Natural killer cell (primary cell): ENCODE data around the gene MYOCOS. TPM values are rescaled to one million over a fixed set of nuclear protein-coding genes. Genes with fewer than 3 reads are reported as not detected.
"Not testable (repeated sequence)": the region's sequence is repeated elsewhere in the genome, so short reads cannot be mapped to it uniquely, and the experiment has no call there.

Source experiments
- ATAC-seq, 3 donors: fragments of 150-1000 bp in 2 of 3; fragments of 200-7000 bp in 1 of 3; cut with Tn5 transposase; 1 replicate in 1 of 3; 2 replicates in 2 of 3; pipeline ENCODE4 v1.10.0; 2021; ENCODE audit warnings: mild to moderate bottlenecking in 2 of 3, moderate library complexity in 2 of 3
- DNase-seq, 2 donors: peaks; one replicate each; pipeline versions ENCODE4 v3.0.0 to v3.0.0-alpha.2; 2013 to 2021; ENCODE audit warnings: mixed read lengths in 1 of 2
- H3K27ac ChIP-seq: one replicate; pipeline ENCODE4 v1.5.1; 2013; ENCODE audit warnings: mild to moderate bottlenecking, low read length
- H3K27me3 ChIP-seq: one replicate; pipeline ENCODE4 v1.6.1; 2013; ENCODE audit warnings: low read length; ENCODE audit not compliant: control insufficient read depth, insufficient read depth
- H3K36me3 ChIP-seq: one replicate; pipeline ENCODE4 v1.6.1; 2013; ENCODE audit warnings: low read length; ENCODE audit not compliant: control insufficient read depth, insufficient read depth
- H3K4me1 ChIP-seq: one replicate; pipeline ENCODE4 v1.6.1; 2013; ENCODE audit warnings: low read length; ENCODE audit not compliant: control insufficient read depth, insufficient read depth
- H3K4me3 ChIP-seq: one replicate; pipeline ENCODE4 v1.5.1; 2013; ENCODE audit warnings: low read length
- H3K9me3 ChIP-seq: one replicate; pipeline ENCODE4 v1.6.1; 2013; ENCODE audit warnings: low read length; ENCODE audit not compliant: control insufficient read depth, insufficient read depth
- H3K27ac Mint-ChIP-seq, 2 donors: one replicate each; pipeline ENCODE4 v1.8.0; 2022; ENCODE audit warnings: mild to moderate bottlenecking in 2 of 2, mixed read lengths in 2 of 2, moderate library complexity in 1 of 2
- H3K27me3 Mint-ChIP-seq, 2 donors: one replicate each; pipeline ENCODE4 v1.8.0; 2022; ENCODE audit warnings: low read depth in 2 of 2, mixed read lengths in 2 of 2
- H3K36me3 Mint-ChIP-seq: one replicate; pipeline ENCODE4 v1.8.0; 2022; ENCODE audit warnings: mixed read lengths
- H3K4me1 Mint-ChIP-seq, 2 donors: one replicate each; pipeline ENCODE4 v1.8.0; 2022; ENCODE audit warnings: mixed read lengths in 2 of 2
- H3K4me3 Mint-ChIP-seq: one replicate; pipeline ENCODE4 v1.8.0; 2022; ENCODE audit warnings: mild to moderate bottlenecking, moderate library complexity, mixed read lengths
- H3K9me3 Mint-ChIP-seq, 2 donors: one replicate each; pipeline ENCODE4 v1.8.0; 2022; ENCODE audit warnings: mixed read lengths in 2 of 2
- CTCF ChIP-seq: fragments of 200-600 bp; IDR thresholded peaks from one replicate; pipeline ENCODE4 v1.8.0; 2022; ENCODE audit warnings: antibody characterized with exemption
- WGBS: methylation state at CpG from one replicate; pipeline ENCODE4 v1.1.7; 2013; ENCODE audit warnings: missing lambda C conversion rate; ENCODE audit not compliant: insufficient coverage; 5-methylcytosine and 5-hydroxymethylcytosine counted together
- intact Hi-C: fragments of 100-400 bp; cut with micrococcal nuclease; formaldehyde crosslinking; loops from one replicate; pipeline ENCODE4 v1.14.2; 2022
- total RNA-seq, 4 donors: library from RNA; stranded (reverse); fragments of 120-200 nt in 1 of 4; gene quantifications; one replicate each; pipeline versions ENCODE4 v1.2.3 to v1.2.4, GENCODE V29; 2013 to 2022

The MYOCOS gene
- total RNA-seq, 3 donors from 2014 or later (not counting 1 experiment from before 2014, with no cell fraction given), result not detected

- Mint-ChIP-seq H3K27ac (no peak overlapping the region), H3K27me3 (peaks cover 37 to 61% of the 10 kb centered on the region in 2 donors), H3K36me3 (no peaks in the 10 kb centered on the region), H3K9me3 (no peaks in the 10 kb centered on the region), H3K4me3 (peak overlapping the region; percentile 17), H3K4me1 (peaks cover 0 to 11% of the 10 kb centered on the region in 2 donors)
- H3K27me3 ChIP-seq, result no peaks in the 10 kb centered on the region
- no peak overlapping the region for H3K27ac ChIP-seq
- no peaks in the 10 kb centered on the region for H3K36me3 ChIP-seq
- peak; percentile 59 to 69 for DNase-seq
- intact Hi-C loops, result loop anchor here (2.0 to 5.0 kb wide), 2 partner anchors 86 to 332 kb away; no protein-coding TSS in a partner anchor
- WGBS, result 25% methylated on average over 24 of the region's 24 CpGs
- peak; percentile 68 to 85 (median 69) for ATAC-seq
- H3K9me3 ChIP-seq, result no peaks in the 10 kb centered on the region
- no peak overlapping the region for H3K4me3 ChIP-seq
- H3K4me1 ChIP-seq, result peaks cover 7% of the 10 kb centered on the region
- TF ChIP-seq CTCF, result peak; percentile 47
Measured at GRCh38 chr1:171654942-171655745, 33.1 kb downstream of the MYOCOS start.

- no peak overlapping the region for H3K4me3 ChIP-seq
- H3K4me1 Mint-ChIP-seq, result peaks cover 0 to 11% of the 10 kb centered on the region in 2 donors
- no peak for TF ChIP-seq CTCF
- H3K27me3 Mint-ChIP-seq, result peaks cover 36 to 55% of the 10 kb centered on the region in 2 donors
- H3K9me3 ChIP-seq, result no peaks in the 10 kb centered on the region
- no peak overlapping the region for H3K27ac ChIP-seq
- H3K27me3 ChIP-seq, result no peaks in the 10 kb centered on the region
- DNase-seq (no peak), ATAC-seq (no peak)
- H3K36me3 Mint-ChIP-seq, result no peaks in the 10 kb centered on the region
- no peaks in the 10 kb centered on the region for H3K36me3 ChIP-seq
- WGBS, result 59% methylated on average over 5 of the region's 6 CpGs
- H3K4me3 Mint-ChIP-seq, result peak overlapping the region; percentile 17
- no peak overlapping the region for H3K27ac Mint-ChIP-seq
- peaks cover 7% of the 10 kb centered on the region for H3K4me1 ChIP-seq
- H3K9me3 Mint-ChIP-seq, result no peaks in the 10 kb centered on the region
- intact Hi-C loops, result loop anchor here (2.0 kb wide), 1 partner anchor 85 kb away; no protein-coding TSS in a partner anchor
Measured at GRCh38 chr1:171655746-171656116, 33.7 kb downstream of the MYOCOS start.

GRCh38 chr1:171656206-171656605 lies 34.2 kb downstream of the MYOCOS start:
- H3K4me3 ChIP-seq, H3K36me3 Mint-ChIP-seq, H3K27ac ChIP-seq, H3K4me1 ChIP-seq, DNase-seq, H3K27me3 ChIP-seq, H3K36me3 ChIP-seq, H3K9me3 Mint-ChIP-seq, ATAC-seq, intact Hi-C loops, H3K4me3 Mint-ChIP-seq, H3K27ac Mint-ChIP-seq, H3K9me3 ChIP-seq: not testable (repeated sequence)
- peaks cover 31 to 50% of the 10 kb centered on the region in 2 donors for H3K27me3 Mint-ChIP-seq
- H3K4me1 Mint-ChIP-seq, result peaks cover 0 to 11% of the 10 kb centered on the region in 2 donors
- WGBS, result 97% methylated on average over 5 of the region's 9 CpGs

GRCh38 chr1:171661076-171661650 lies 39.1 kb downstream of the MYOCOS start:
- ATAC-seq, result no peak
- no peaks in the 10 kb centered on the region for H3K36me3 Mint-ChIP-seq
- no peak for TF ChIP-seq CTCF
- Histone ChIP-seq H3K27ac (no peak overlapping the region), H3K4me1 (no peaks in the 10 kb centered on the region), H3K36me3 (no peaks in the 10 kb centered on the region), H3K9me3 (no peaks in the 10 kb centered on the region), H3K4me3 (no peak overlapping the region), H3K27me3 (no peaks in the 10 kb centered on the region)
- DNase-seq, result no peak
- H3K4me1 Mint-ChIP-seq, result no peaks in the 10 kb centered on the region
- H3K27me3 Mint-ChIP-seq, result peaks cover 13% of the 10 kb centered on the region in 2 donors
- no peak overlapping the region for H3K27ac Mint-ChIP-seq
- H3K4me3 Mint-ChIP-seq, result no peak overlapping the region
- 95% methylated on average over 3 of the region's 5 CpGs for WGBS
- no peaks in the 10 kb centered on the region for H3K9me3 Mint-ChIP-seq
- intact Hi-C loops, result no loop called here
